AG10803 (cell line): ENCODE data around the gene TEX30.
A peak's percentile ranks its signal among the peaks of the same experiment; 100 is the strongest.

ENCODE experiments used
- DNase-seq: peaks from one replicate; pipeline ENCODE4 v3.0.0; 2010; ENCODE audit warnings: low read depth
- H3K4me3 ChIP-seq: 2 replicates; pipeline ENCODE4 v1.5.1; 2011; ENCODE audit warnings: mild to moderate bottlenecking, low read length, control low read depth
- CTCF ChIP-seq: conservative IDR thresholded peaks from 2 replicates; pipeline ENCODE4 v1.5.1; 2011; ENCODE audit warnings: mild to moderate bottlenecking, low read length, control low read depth, inconsistent platforms

Gene TEX30

GRCh38 chr13:102773441-102774213 lies at the start of gene TEX30:
TEX30 (minus strand) TSS chr13:102773786; CDS start chr13:102770026, 3,760 bp downstream.
- TF ChIP-seq CTCF = no peak
- DNase-seq = peak; percentile 81
- H3K4me3 ChIP-seq = peak within 1 kb of the TSS; percentile 81

- no peak for TF ChIP-seq CTCF
- DNase-seq = peak; percentile 25
These were observed 44.3 kb upstream of the TEX30 start for GRCh38 chr13:102817907-102818306.

GRCh38 chr13:102817241-102817640 lies 43.7 kb upstream of the TEX30 start:
- DNase-seq = no peak
- TF ChIP-seq CTCF = no peak
- no peak overlapping the region for H3K4me3 ChIP-seq

More at GRCh38 chr13:102817907-102818306, 44.3 kb upstream of the TEX30 start:
- H3K4me3 ChIP-seq = no peak overlapping the region

GRCh38 chr13:102816708-102817107 lies 43.1 kb upstream of the TEX30 start:
- no peak for TF ChIP-seq CTCF
- no peak overlapping the region for H3K4me3 ChIP-seq
- peak; percentile 52 for DNase-seq

- DNase-seq = no peak
- no peak overlapping the region for H3K4me3 ChIP-seq
- no peak for TF ChIP-seq CTCF
These were observed 42.2 kb upstream of the TEX30 start for GRCh38 chr13:102815788-102816187.

GRCh38 chr13:102814793-102815192 lies 41.2 kb upstream of the TEX30 start:
- no peak overlapping the region for H3K4me3 ChIP-seq
- DNase-seq = no peak
- TF ChIP-seq CTCF = no peak

- no peak for TF ChIP-seq CTCF
- DNase-seq = no peak
- no peak overlapping the region for H3K4me3 ChIP-seq
These were observed 40.5 kb upstream of the TEX30 start for GRCh38 chr13:102814025-102814607.
